ENCODE measurements around the gene FAM107B. TPM values are rescaled to one million over a fixed set of nuclear protein-coding genes. Genes with fewer than 3 reads are reported as not detected.

FAM107B gene
- total RNA-seq, 1 donor from 2014 or later: 43.0 TPM

GRCh38 chr10:14773551-14774213 is 1.0 kb downstream of the FAM107B start:
- H3K4me3 ChIP-seq: no peak overlapping the region
- H4K20me1 ChIP-seq (ENCODE audit: low read depth): no peaks in the 10 kb centered on the region
- no peaks in the 10 kb centered on the region for H3K79me2 ChIP-seq (ENCODE audit: low read depth)
- H3K9ac ChIP-seq: no peak overlapping the region
- no peaks in the 10 kb centered on the region for H3F3A ChIP-seq (ENCODE audit: low read depth)
- no peak overlapping the region for H3K4me2 ChIP-seq
- no peaks in the 10 kb centered on the region for H3K27me3 ChIP-seq
- Mint-ChIP-seq H3K27me3 (ENCODE audit: insufficient read depth, low read depth) (peaks cover 6% of the 10 kb centered on the region), H3K9me3 (no peaks in the 10 kb centered on the region), H3K4me1 (no peaks in the 10 kb centered on the region), H3K36me3 (no peaks in the 10 kb centered on the region), H3K27ac (no peak overlapping the region), H3K4me3 (no peak overlapping the region)
- H2AFZ ChIP-seq (replicated peaks): no peak overlapping the region
- no peaks in the 10 kb centered on the region for H3K9me3 ChIP-seq (ENCODE audit: low read depth)
- DNase-seq (ENCODE audit: low spot score): no peak
- no peaks in the 10 kb centered on the region for H3K36me3 ChIP-seq
- H3K27ac ChIP-seq: no peak overlapping the region
- no peaks in the 10 kb centered on the region for H3K4me1 ChIP-seq
- TF ChIP-seq EZH2phosphoT487 (IDR thresholded peaks at IDR 0.05) (no peak), CTCF (IDR thresholded peaks at IDR 0.05) (no peak), EZH2 (IDR thresholded peaks at IDR 0.05) (no peak)

GRCh38 chr10:14772399-14772798 is 2.3 kb downstream of the FAM107B start:
- Histone ChIP-seq H3K4me2 (no peak overlapping the region), H3K4me3 (no peak overlapping the region), H3K27me3 (no peaks in the 10 kb centered on the region), H3K4me1 (no peaks in the 10 kb centered on the region), H3K36me3 (no peaks in the 10 kb centered on the region), H3K9me3 (ENCODE audit: low read depth) (no peaks in the 10 kb centered on the region), H3K27ac (no peak overlapping the region), H3K79me2 (ENCODE audit: low read depth) (no peaks in the 10 kb centered on the region), H4K20me1 (ENCODE audit: low read depth) (no peaks in the 10 kb centered on the region), H3K9ac (no peak overlapping the region), H3F3A (ENCODE audit: low read depth) (no peaks in the 10 kb centered on the region), H2AFZ (replicated peaks) (no peak overlapping the region)
- Mint-ChIP-seq H3K27ac (peak overlapping the region; percentile 10), H3K9me3 (no peaks in the 10 kb centered on the region), H3K4me1 (no peaks in the 10 kb centered on the region), H3K4me3 (peak overlapping the region; percentile 57), H3K36me3 (no peaks in the 10 kb centered on the region), H3K27me3 (ENCODE audit: insufficient read depth, low read depth) (peaks cover 2% of the 10 kb centered on the region)
- DNase-seq (ENCODE audit: low spot score): no peak
- TF ChIP-seq EZH2phosphoT487 (IDR thresholded peaks at IDR 0.05) (no peak), EZH2 (IDR thresholded peaks at IDR 0.05) (no peak), CTCF (IDR thresholded peaks at IDR 0.05) (no peak)

- TF ChIP-seq EZH2phosphoT487 (IDR thresholded peaks at IDR 0.05) (no peak), EZH2 (IDR thresholded peaks at IDR 0.05) (no peak), CTCF (IDR thresholded peaks at IDR 0.05) (no peak)
- Histone ChIP-seq H3K4me2 (no peak overlapping the region), H3K4me1 (no peaks in the 10 kb centered on the region), H3K9ac (no peak overlapping the region), H3F3A (ENCODE audit: low read depth) (no peaks in the 10 kb centered on the region), H3K27ac (no peak overlapping the region), H3K9me3 (ENCODE audit: low read depth) (no peaks in the 10 kb centered on the region), H3K36me3 (no peaks in the 10 kb centered on the region), H3K27me3 (no peaks in the 10 kb centered on the region), H3K4me3 (no peak overlapping the region), H3K79me2 (ENCODE audit: low read depth) (no peaks in the 10 kb centered on the region), H2AFZ (replicated peaks) (no peak overlapping the region), H4K20me1 (ENCODE audit: low read depth) (no peaks in the 10 kb centered on the region)
- no peaks in the 10 kb centered on the region for H3K36me3 Mint-ChIP-seq
- DNase-seq (ENCODE audit: low spot score): no peak
- no peak overlapping the region for H3K27ac Mint-ChIP-seq
- H3K9me3 Mint-ChIP-seq: no peaks in the 10 kb centered on the region
- H3K4me1 Mint-ChIP-seq: no peaks in the 10 kb centered on the region
- no peak overlapping the region for H3K4me3 Mint-ChIP-seq
- H3K27me3 Mint-ChIP-seq (ENCODE audit: insufficient read depth, low read depth): peaks cover 2% of the 10 kb centered on the region
Observed at GRCh38 chr10:14770927-14771326, 3.8 kb downstream of the FAM107B start.

Data from neural progenitor cell (in vitro differentiated cells).